Peyer's patch (tissue), 4 donors: ENCODE measurements around the gene COL6A6.

Experiments
- POLR2A ChIP-seq, 2 donors: fragments of 450-650 bp; IDR thresholded peaks; one replicate each; pipeline ENCODE4 v1.5.1; 2017; ENCODE audit warnings: antibody characterized with exemption in 2 of 2, mild to moderate bottlenecking in 2 of 2, moderate library complexity in 2 of 2
- TF ChIP-seq, protein P1 (sequence below), 6 experiments: fragments of 450-650 bp in 4 of 6; fragments of 200-600 bp in 2 of 6; sonication (generic) in 1 of 6; IDR thresholded peaks; one replicate each; pipeline ENCODE4 v1.5.1; 2017 to 2019; ENCODE audit warnings: antibody characterized with exemption in 6 of 6, mild to moderate bottlenecking in 3 of 6, moderate library complexity in 1 of 6

DNA sequence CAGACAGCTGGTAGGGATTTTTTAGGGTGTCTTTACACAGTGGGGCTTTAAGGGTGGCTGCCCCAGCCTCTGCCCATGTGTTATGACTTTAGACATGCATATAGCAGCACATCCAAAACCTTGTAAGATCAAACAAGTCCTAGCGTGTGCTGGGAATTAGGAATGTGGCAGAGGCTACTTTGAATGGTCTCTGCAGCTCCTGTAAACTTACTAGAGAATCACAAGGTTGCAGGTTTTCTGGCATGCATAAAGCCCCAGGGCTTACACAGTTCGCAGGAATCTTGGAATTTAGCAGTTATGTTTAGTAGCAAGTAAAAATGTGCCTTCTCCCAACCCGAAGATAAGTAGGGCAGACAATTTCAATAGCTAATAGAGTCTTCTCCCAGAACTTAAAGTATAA lies 46.9 kb upstream of the COL6A6 start:
- TF ChIP-seq, protein P1, sequence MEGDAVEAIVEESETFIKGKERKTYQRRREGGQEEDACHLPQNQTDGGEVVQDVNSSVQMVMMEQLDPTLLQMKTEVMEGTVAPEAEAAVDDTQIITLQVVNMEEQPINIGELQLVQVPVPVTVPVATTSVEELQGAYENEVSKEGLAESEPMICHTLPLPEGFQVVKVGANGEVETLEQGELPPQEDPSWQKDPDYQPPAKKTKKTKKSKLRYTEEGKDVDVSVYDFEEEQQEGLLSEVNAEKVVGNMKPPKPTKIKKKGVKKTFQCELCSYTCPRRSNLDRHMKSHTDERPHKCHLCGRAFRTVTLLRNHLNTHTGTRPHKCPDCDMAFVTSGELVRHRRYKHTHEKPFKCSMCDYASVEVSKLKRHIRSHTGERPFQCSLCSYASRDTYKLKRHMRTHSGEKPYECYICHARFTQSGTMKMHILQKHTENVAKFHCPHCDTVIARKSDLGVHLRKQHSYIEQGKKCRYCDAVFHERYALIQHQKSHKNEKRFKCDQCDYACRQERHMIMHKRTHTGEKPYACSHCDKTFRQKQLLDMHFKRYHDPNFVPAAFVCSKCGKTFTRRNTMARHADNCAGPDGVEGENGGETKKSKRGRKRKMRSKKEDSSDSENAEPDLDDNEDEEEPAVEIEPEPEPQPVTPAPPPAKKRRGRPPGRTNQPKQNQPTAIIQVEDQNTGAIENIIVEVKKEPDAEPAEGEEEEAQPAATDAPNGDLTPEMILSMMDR (IDR thresholded peaks at IDR 0.05) = no peak
- TF ChIP-seq POLR2A (IDR thresholded peaks at IDR 0.05) = no peak
